ENCODE results near the gene CKMT2. TPM values are rescaled to one million over a fixed set of nuclear protein-coding genes. Genes with fewer than 3 reads are reported as not detected.
A peak's percentile ranks its signal among the peaks of the same experiment; 100 is the strongest.

CKMT2 gene
- total RNA-seq (2012; rRNA removed) (0.28 and 0.36 TPM in 2 replicates), polyA plus RNA-seq (2012; rRNA removed) (0.21 and 0.36 TPM in 2 replicates), Bru-seq, nascent RNA (percentile 30 among the genes with signal in this experiment), BruChase-seq, experiment 1, labeled RNA remaining after a 6-hour chase (percentile 30 among the genes with signal in this experiment), BruChase-seq, experiment 2, labeled RNA remaining after a 2-hour chase (percentile 33 among the genes with signal in this experiment)
- 0.31 TPM in 1 of 2 replicates, not detected in the other for polyA plus RNA-seq (2012; cell fraction: cytosol; rRNA removed)
- polyA plus RNA-seq (2012; cell fraction: nucleus; rRNA removed; ENCODE audit: low replicate concordance), result 0.23 and 0.26 TPM in 2 replicates
- long read RNA-seq, partial matches to known transcripts, result 1 of 26 reads
- long read RNA-seq, other reads (novel, unspliced or antisense), result 25 of 26 reads

DNA sequence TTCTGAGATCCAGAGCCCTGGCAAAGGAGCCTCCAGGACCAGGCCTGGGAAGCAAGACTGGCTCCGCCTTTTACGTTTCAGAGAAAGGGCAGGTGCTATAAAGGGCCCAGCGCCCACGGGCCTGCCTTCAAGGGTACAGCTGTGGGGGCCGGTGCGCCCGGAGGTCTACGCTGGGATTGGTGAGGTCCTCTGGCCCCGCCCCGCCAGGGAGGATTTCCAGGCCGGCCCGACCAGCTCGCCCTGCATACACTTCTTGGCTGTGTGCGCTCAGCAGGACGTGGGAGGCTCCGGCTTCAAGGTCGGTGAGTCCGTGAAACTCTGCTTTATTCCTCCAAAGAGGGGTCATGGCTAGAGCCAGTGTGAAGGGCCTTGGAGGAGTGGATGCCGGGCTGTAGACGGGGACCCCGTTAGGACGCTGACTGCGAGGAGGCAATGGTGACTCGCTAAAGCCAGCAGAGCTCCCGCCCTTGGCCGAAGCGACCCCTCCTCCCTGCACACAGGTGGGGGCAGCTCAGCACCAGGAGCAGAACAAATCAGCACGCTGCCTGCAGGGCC is at the start of gene CKMT2:
Gene CKMT2, plus strand, starts transcription at position 243 of the 555 bp plus-strand sequence. CDS start 17,811 bp downstream, outside the sequence.
- Histone ChIP-seq H2AFZ (replicated peaks; ENCODE audit: low read length, poor library complexity) (peak within 1 kb of the TSS; percentile 78), H4K91ac (ENCODE audit: insufficient read depth, low read depth, low read length) (no peak within 1 kb of the TSS), H2BK120ac (ENCODE audit: low read depth, low read length) (no peak within 1 kb of the TSS), H2BK20ac (ENCODE audit: low read depth, low read length) (no peak within 1 kb of the TSS), H3K79me1 (ENCODE audit: low read depth in 1 of 2, low read length in 2 of 2) (no peaks in the 10 kb centered on the region), H4K5ac (ENCODE audit: low read depth, low read length) (no peak within 1 kb of the TSS), H3K4me1 (ENCODE audit: control insufficient read depth, insufficient read depth, low read length) (peaks cover 2% of the 10 kb centered on the region; the same call in 1 of the 2 replicates), H3K36me3 (ENCODE audit: control insufficient read depth, insufficient read depth, low read length) (peaks cover 2% of the 10 kb centered on the region; the same call in 1 of the 2 replicates), H2AK5ac (ENCODE audit: low read depth, low read length) (no peak within 1 kb of the TSS), H3K27me3 (ENCODE audit: control insufficient read depth, insufficient read depth, low read length) (no peaks in the 10 kb centered on the region), H3K4ac (ENCODE audit: low read depth, low read length) (no peak within 1 kb of the TSS), H3K23ac (ENCODE audit: low read depth, low read length) (no peak within 1 kb of the TSS), H3K4me3 (ENCODE audit: insufficient read depth, low read depth, low read length) (no peak within 1 kb of the TSS), H3K18ac (ENCODE audit: low read depth, low read length) (no peak within 1 kb of the TSS), H3K9ac (ENCODE audit: low read depth, low read length) (no peak within 1 kb of the TSS), H2BK5ac (ENCODE audit: low read depth, low read length, poor library complexity, severe bottlenecking) (no peak within 1 kb of the TSS), H4K8ac (ENCODE audit: low read depth in 2 of 2, low read length in 2 of 2) (peak within 1 kb of the TSS in 1 of 2 experiments; percentile 42; a peak in 1 of 4 replicates), H3K9me3 (ENCODE audit: control insufficient read depth, insufficient read depth, low read length) (no peaks in the 10 kb centered on the region), H2BK15ac (ENCODE audit: low read depth, low read length) (no peak within 1 kb of the TSS), H3K14ac (replicated peaks; ENCODE audit: low read depth, low read length) (no peak within 1 kb of the TSS), H3K56ac (ENCODE audit: extremely low read depth, insufficient read depth, low read length) (no peak within 1 kb of the TSS), H3K9me1 (ENCODE audit: insufficient read depth, low read length) (0 out of 2 replicates have a peak, but pooled peaks cover 6% of the 10 kb centered on the region), H4K20me1 (ENCODE audit: insufficient read depth, low read length) (no peaks in the 10 kb centered on the region), H3K4me2 (ENCODE audit: low read depth, low read length) (peak within 1 kb of the TSS; percentile 33; the same call in 1 of the 2 replicates), H3K27ac (ENCODE audit: insufficient read depth, low read length) (no peak within 1 kb of the TSS), H2AK9ac (replicated peaks; ENCODE audit: low read depth, low read length, poor library complexity) (peak within 1 kb of the TSS; percentile 20)
- in situ Hi-C loops (cut with MboI; ENCODE audit: low sequenced_read_pairs), result no loop called here
- ChIA-PET POLR2A (ENCODE audit: unreplicated experiment) (no interaction called here), CTCF (no interaction called here)
- BruUV-seq (replicated peaks), result no TSS peak
- 24% methylated on average over 10 of the region's 28 CpGs; no CpG with 5 or more reads in 1 of the 2 experiments for WGBS, 2 experiments (ENCODE audit: extremely low coverage in 2 of 2, insufficient read length in 1 of 2)
- dilution Hi-C loops (cut with HindIII; ENCODE audit: low sequenced_read_pairs, unreplicated experiment), result no loop called here
- intact Hi-C loops (cut with micrococcal nuclease), result no loop called here
- ATAC-seq (ENCODE audit: low read depth) (peak; percentile 89), DNase-seq (no peak)
- TF ChIP-seq MAFK (IDR thresholded peaks at IDR 0.05; ENCODE audit: low read depth, low read length), result no peak

Data from IMR-90 (cell line).